ENCODE results near the gene CACUL1.

Gene CACUL1

GRCh38 chr10:118714366-118714765 is 40.4 kb downstream of the CACUL1 start:
- TF ChIP-seq CTCF (conservative IDR thresholded peaks at IDR 0.05; ENCODE audit: low read depth): no peak
- H3K27ac ChIP-seq: no peak overlapping the region
- DNase-seq (ENCODE audit: low spot score): no peak
- ChIA-PET CTCF (interaction anchor here (0.6 to 0.7 kb wide), 2 partner anchors 40 to 321 kb away, joined by 3 to 4 read pairs; no protein-coding TSS in a partner anchor), POLR2A (ENCODE audit: low non-redundant PET) (no interaction called here)

GRCh38 chr10:118712930-118713634 is 41.7 kb downstream of the CACUL1 start:
- H3K27ac ChIP-seq: peak overlapping the region; percentile 52; the same call in 1 of the 2 replicates
- TF ChIP-seq CTCF (conservative IDR thresholded peaks at IDR 0.05; ENCODE audit: low read depth): no peak
- ChIA-PET POLR2A (ENCODE audit: low non-redundant PET) (no interaction called here), CTCF (interaction anchor here (0.7 to 1.3 kb wide), 2 partner anchors 9 to 135 kb away, joined by 3 to 6 read pairs; no protein-coding TSS in a partner anchor)
- no peak for DNase-seq (ENCODE audit: low spot score)

- DNase-seq (ENCODE audit: low spot score): no peak
- CTCF ChIA-PET: interaction anchor here (1.3 to 1.6 kb wide), 2 partner anchors 10 to 144 kb away, joined by 6 to 7 read pairs; no protein-coding TSS in a partner anchor
- POLR2A ChIA-PET (ENCODE audit: low non-redundant PET): no interaction called here
- no peak for TF ChIP-seq CTCF (conservative IDR thresholded peaks at IDR 0.05; ENCODE audit: low read depth)
- H3K27ac ChIP-seq: peak overlapping the region; percentile 52
These were observed 42.7 kb downstream of the CACUL1 start for GRCh38 chr10:118712080-118712479.

GRCh38 chr10:118710487-118710886 is 44.3 kb downstream of the CACUL1 start:
- CTCF ChIA-PET: interaction anchor here (0.6 kb wide), 1 partner anchor 83 kb away, joined by 4 read pairs; no protein-coding TSS in a partner anchor
- TF ChIP-seq CTCF (conservative IDR thresholded peaks at IDR 0.05; ENCODE audit: low read depth): no peak

GRCh38 chr10:118708571-118708970 is 46.2 kb downstream of the CACUL1 start:
- ChIA-PET POLR2A (ENCODE audit: low non-redundant PET) (no interaction called here), CTCF (interaction anchor here (0.7 kb wide), 1 partner anchor 433 kb away, joined by 3 read pairs; no protein-coding TSS in a partner anchor)
- H3K27ac ChIP-seq: no peak overlapping the region
- TF ChIP-seq CTCF (conservative IDR thresholded peaks at IDR 0.05; ENCODE audit: low read depth): no peak
- DNase-seq (ENCODE audit: low spot score): no peak

More at GRCh38 chr10:118710487-118710886, 44.3 kb downstream of the CACUL1 start:
- POLR2A ChIA-PET (ENCODE audit: low non-redundant PET): no interaction called here
- no peak overlapping the region for H3K27ac ChIP-seq
- DNase-seq (ENCODE audit: low spot score): no peak

- peak overlapping the region; percentile 62 for H3K27ac ChIP-seq
- ChIA-PET CTCF (interaction anchor here (0.7 kb wide), 1 partner anchor 740 kb away, joined by 4 read pairs; no protein-coding TSS in a partner anchor), POLR2A (ENCODE audit: low non-redundant PET) (no interaction called here)
- no peak for DNase-seq (ENCODE audit: low spot score)
- TF ChIP-seq CTCF (conservative IDR thresholded peaks at IDR 0.05; ENCODE audit: low read depth): no peak
These were observed 50.1 kb downstream of the CACUL1 start for GRCh38 chr10:118704711-118705110.

Measured in RWPE1 (cell line).